ENCODE data around the gene SLC25A44.

Gene SLC25A44, protein sequence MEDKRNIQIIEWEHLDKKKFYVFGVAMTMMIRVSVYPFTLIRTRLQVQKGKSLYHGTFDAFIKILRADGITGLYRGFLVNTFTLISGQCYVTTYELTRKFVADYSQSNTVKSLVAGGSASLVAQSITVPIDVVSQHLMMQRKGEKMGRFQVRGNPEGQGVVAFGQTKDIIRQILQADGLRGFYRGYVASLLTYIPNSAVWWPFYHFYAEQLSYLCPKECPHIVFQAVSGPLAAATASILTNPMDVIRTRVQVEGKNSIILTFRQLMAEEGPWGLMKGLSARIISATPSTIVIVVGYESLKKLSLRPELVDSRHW

DNA sequence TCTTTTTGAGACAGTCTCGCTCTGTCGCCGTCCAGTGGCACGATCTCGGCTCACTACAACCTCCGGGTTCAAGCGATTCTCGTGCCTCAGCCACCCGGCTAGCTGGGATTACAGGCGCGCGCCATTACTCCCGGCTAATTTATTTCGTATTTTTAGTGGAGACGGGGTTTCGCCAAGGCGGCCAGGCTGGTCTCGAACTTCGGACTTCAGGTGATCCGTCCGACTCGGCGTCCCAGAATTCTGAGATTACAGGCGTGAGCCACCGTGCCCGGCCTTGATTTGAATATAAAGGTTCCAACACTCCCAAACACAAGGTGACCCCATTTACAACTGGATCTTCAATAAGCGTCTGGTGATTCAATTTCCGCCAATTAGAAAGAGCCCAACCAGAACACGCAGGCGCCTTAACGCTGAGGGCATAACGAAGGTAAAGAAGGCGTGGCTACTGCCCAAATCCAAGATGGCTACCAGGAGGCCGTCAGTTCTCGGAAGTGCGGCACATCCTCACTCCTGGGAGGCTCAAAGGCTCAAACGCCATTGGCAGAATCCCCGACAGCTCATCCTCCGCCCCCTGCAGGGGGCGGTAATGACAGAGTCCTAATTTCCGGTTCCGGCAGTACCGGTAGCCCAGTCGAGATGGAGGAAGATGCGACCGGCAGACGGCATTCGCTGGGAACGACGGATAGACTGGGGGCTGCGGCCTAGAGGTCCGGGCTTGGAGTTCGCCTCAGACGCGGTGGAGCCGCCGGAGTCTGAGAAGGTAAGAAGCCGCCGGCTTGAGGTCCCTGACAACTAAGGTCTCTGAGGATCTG is at the start of gene SLC25A44:
Gene SLC25A44, plus strand, starts transcription at position 617 of the 812 bp plus-strand sequence. CDS start 5,744 bp downstream, outside the sequence.
- peak; percentile 99 for DNase-seq

GRCh38 chr1:156144742-156145141 is 49.2 kb upstream of the SLC25A44 start:
- no peak for DNase-seq

- no peak for DNase-seq
Observed at GRCh38 chr1:156145650-156146019, 48.3 kb upstream of the SLC25A44 start.

DNA sequence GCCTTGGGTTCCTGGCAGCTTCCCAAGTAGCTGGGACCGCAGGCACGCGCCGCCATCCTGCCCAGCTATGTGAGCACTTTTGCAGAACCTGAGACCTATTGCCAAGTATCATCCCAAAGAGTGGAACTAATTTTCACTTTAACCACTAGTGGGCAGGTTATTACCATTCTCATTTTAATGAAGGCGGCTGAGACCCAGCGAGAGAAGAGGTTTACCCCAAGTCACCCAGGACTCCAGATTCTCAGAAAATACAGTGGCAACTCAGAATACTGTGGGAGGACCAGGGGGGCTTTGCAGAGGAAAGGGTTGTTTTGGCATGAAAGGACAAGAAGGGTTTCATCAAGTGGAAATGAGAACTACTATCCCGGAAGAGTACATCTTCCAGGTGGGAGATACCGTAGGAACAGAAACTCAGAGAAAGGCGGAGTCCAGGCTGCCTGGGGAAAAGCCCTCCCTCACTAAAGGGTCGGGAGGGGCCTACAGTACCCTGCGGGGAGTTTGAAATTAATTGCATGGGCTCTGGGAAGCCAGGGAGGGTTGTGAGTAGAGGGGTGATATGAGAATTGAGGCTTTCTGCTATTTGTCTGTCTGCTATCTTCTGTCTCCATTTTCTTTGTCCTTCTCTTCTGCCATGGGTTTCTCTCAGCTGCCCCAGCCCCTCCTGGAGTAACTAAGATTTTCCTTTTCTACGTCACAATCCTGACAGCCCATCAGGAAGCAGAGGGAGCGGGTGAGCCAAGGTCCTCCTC is 47.7 kb upstream of the SLC25A44 start:
- peak; percentile 80 for DNase-seq

DNA sequence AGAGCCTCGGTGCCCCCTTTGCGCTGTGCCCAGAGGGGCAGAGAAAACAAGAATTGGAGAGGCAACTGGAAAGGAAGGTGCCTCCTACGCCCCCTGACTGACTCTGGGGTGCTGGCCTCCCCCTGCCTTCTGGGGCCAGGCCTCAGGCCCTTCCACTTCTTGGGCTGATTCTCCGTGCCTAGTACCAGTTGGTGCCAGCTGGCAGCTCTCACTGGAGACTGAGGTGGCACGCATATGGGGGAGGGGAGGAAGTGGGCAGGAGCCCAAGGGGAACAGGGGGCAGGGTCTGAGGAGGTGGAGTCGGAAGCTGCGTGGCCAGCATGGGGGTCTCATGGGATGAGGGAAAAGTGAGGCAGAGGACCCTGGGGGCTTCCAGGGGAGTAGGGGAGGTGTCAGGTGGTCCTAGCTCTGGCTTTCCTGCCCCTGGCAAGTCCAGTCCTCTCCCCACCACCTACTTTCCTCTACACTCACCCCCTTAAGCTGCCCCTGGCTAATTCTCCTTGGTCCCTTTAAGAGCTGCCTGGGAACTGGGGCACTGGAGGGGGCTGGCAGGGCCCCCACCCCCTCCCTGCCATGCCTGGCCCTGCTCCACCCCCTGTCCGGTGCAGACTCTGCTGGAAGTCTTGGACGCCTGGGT is 47.0 kb upstream of the SLC25A44 start:
- no peak for DNase-seq

GRCh38 chr1:156148216-156148615 is 45.7 kb upstream of the SLC25A44 start:
- DNase-seq, result no peak

GRCh38 chr1:156149374-156150332 is 44.3 kb upstream of the SLC25A44 start:
- peak; percentile 43 for DNase-seq

DNA sequence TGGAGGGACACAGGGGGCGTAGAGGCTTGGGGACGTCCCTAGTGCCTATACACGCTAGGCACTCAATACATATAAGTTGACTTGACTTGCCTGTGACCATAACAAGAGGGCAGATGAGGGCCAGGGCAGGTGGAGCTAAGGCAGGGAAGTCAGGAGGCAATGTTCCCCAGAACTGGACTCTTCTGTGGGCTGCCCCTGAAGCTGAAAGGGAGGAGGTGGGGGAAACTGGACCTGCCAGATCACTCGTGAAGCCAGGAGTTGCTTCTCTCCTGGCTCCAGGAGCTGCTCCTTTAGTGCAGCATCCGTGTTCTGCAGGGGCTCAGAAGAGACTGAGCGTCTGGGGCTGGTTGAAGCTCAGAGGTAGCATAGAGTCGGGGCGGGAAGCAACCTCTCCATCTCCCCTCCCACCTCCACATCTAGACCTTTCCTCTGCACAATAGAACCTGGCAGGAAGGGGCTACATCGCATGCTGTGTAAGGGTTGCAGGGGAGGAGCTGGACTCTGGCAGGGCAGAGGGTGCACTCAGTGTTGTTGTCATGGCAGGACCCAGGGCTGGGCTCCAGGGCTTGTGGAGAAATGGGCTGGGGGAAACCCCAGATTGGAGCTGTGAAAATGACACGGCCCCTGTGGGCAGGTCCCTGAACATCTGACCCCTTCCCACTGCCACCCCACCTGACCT is 43.4 kb upstream of the SLC25A44 start:
- DNase-seq, result peak; percentile 9

DNA sequence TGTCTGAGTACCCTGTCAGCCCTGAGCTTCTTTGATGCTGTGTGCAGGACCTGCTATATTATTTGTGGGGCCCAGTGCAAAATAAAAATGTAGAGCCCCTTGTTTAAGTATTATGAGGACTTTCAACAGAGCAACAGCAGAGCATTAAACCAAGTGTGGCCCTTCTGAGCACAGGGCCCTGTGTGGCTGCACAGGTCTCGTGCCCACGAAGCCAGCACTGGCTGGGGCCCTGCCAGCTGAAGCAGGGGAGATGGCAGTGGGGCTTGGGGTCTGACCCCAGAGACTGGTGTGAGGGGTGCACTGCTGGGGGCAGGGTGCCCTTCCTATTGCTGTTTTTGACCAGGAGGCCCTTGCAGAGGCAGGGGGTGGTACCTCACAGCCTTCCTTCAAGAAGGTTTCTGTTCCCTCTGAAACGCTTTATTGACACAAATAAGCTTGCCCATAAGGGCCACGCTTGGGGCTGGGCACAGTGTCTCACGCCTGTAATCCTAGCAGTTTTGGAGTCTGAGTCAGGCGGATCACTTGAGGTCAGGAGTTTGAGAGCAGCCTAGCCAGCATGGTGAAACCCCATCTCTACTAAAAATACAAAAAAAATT is 42.7 kb upstream of the SLC25A44 start:
- DNase-seq, result no peak

- DNase-seq, result no peak
Observed at GRCh38 chr1:156152628-156153027, 41.3 kb upstream of the SLC25A44 start.

- DNase-seq, result no peak
Observed at GRCh38 chr1:156153362-156153761, 40.5 kb upstream of the SLC25A44 start, which contains the start of gene SEMA4A. Gene SEMA4A, plus strand, starts transcription at chr1:156153585. Its CDS starts 994 bp downstream, at chr1:156154579.

- DNase-seq, result no peak
Observed at GRCh38 chr1:156154317-156154749, 39.6 kb upstream of the SLC25A44 start.

DNA sequence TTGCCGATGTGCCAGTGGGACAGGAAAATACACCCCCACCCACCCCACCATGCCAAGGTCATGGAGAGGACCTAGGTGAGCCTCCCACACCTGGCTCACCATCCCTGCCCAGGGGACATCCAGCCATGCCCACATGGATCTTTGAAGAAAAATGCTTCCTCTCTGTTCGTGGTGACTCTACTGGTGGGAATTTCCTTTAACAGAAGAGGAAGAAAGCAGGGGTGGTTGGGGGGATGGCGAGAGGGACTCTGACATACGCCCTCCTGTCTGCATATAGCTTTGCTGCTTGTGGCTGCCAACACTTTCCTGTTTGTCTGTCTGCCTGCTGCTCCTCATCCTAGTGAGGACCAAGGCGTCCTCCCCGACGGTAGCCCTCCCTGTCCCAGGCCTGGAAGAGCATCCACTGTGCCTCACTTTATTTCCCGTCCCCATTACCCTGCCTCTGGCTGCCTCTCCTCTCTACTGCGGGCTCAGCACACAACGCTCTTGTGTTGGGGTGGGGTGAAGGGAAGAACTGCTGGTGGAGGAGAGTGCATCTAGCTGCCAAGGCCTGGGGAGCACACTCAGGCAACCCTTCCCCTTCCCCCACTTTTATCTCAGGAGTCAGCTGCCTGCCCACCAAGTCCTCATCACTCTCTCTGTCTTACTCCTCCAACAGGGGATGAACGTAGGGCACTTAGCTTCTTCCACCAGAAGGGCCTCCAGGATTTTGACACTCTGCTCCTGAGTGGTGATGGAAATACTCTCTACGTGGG is 38.0 kb upstream of the SLC25A44 start:
- no peak for DNase-seq

GRCh38 chr1:156157506-156157905 is 36.4 kb upstream of the SLC25A44 start:
- DNase-seq, result no peak

DNA sequence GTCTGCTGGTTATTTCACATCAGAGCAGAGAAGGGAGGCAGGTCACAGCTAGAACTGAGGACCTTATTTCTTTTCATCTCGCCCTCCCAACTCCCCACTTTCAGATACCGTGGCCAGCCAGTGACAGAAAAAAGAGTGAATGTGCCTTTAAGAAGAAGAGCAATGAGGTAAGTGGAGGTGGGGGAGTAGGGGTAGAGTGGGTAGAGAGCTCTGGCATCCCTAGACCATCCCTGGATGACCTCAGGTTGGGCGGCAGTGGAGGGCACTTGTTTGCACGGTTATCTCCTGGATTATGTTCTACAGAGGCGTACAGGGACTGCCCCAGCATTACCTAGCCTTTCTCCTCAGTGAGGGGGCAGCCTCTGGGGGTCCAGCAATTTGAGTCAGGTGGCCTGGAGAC is 35.9 kb upstream of the SLC25A44 start:
- DNase-seq, result no peak

DNA sequence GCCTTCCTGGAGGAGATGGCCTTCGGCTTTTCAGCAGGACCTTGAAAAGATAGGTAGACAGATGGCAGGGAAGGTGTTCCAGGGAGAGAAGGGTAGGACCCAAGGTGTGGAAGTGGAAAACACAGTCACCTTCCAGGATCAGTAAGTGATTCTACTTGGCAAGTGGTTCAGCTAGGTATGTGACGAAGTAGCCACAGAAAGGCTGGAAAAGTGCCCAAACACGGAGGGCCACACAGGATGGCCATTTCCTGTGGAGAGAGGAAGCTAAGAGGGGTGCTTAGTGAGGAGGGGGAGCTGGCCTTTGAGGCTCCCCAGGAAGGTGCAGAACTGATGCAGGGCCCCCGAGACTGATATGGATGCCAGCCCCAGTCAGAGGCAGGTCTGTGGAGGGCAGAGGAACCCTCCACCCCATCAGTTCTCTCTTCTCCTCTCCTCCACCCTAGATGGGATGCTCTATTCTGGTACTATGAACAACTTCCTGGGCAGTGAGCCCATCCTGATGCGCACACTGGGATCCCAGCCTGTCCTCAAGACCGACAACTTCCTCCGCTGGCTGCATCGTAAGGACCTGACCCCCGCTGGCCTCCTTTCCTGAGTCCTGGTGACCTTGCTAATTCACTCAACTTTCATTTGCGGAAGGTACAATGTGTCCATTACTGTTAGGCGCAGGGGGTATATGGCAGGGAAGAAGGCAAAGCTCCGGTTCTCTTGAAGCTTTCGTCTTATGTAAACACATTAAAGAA is 33.7 kb upstream of the SLC25A44 start:
- no peak for DNase-seq

GRCh38 chr1:156160743-156161171 is 33.1 kb upstream of the SLC25A44 start:
- peak; percentile 79 for DNase-seq

- no peak for DNase-seq
Observed at GRCh38 chr1:156162430-156163037, 31.4 kb upstream of the SLC25A44 start.

GRCh38 chr1:156163712-156164111 is 30.2 kb upstream of the SLC25A44 start:
- DNase-seq, result no peak
